ENCODE measurements around the gene GRM1. TPM values are rescaled to one million over a fixed set of nuclear protein-coding genes. Genes with fewer than 3 reads are reported as not detected.

The GRM1 gene
- total and polyA plus RNA-seq, 2 experiments from 2014 or later, result 0.29 to 0.63 TPM

GRCh38 chr6:146267447-146267846 lies 238.6 kb downstream of the GRM1 start:
- H3K27ac ChIP-seq (ENCODE audit: low read depth), result no peak overlapping the region
- Mint-ChIP-seq H3K27me3 (ENCODE audit: insufficient read depth, low read depth, poor library complexity) (no peaks in the 10 kb centered on the region), H3K27ac (no peak overlapping the region), H3K36me3 (ENCODE audit: low read depth) (no peaks in the 10 kb centered on the region; the same call in 2 of the 3 replicates), H3K9me3 (no peaks in the 10 kb centered on the region), H3K4me3 (no peak overlapping the region), H3K4me1 (peaks cover 8% of the 10 kb centered on the region; the same call in 2 of the 3 replicates)
- no peak for TF ChIP-seq JUNB (IDR thresholded peaks at IDR 0.05; ENCODE audit: unreplicated experiment)
- no peak for TF ChIP-seq ZNF331 (CRISPR knock-in tag; IDR thresholded peaks at IDR 0.05; ENCODE audit: low read depth)
- no peak for TF ChIP-seq CREB1 (CRISPR knock-in tag; IDR thresholded peaks at IDR 0.05; ENCODE audit: low read depth)
- no peak for TF ChIP-seq CTCF (conservative IDR thresholded peaks at IDR 0.05; ENCODE audit: low read depth in 2 of 2)
- no peak for TF ChIP-seq EZH2 (IDR thresholded peaks at IDR 0.05; ENCODE audit: low read depth, unreplicated experiment)
- no peak for TF ChIP-seq NANOG (IDR thresholded peaks at IDR 0.05; ENCODE audit: borderline replicate concordance)
- no peak for TF ChIP-seq ETS1 (IDR thresholded peaks at IDR 0.05)
- no peak for TF ChIP-seq EZH2phosphoT487 (IDR thresholded peaks at IDR 0.05; ENCODE audit: unreplicated experiment)
- no peaks in the 10 kb centered on the region for H3K79me2 ChIP-seq (replicated peaks; ENCODE audit: insufficient read depth)
- ATAC-seq (no peak), DNase-seq (ENCODE audit: low spot score) (no peak)
- no peaks in the 10 kb centered on the region for H3K36me3 ChIP-seq (ENCODE audit: insufficient read depth)
- no peak overlapping the region for H2AFZ ChIP-seq
- peaks cover 5% of the 10 kb centered on the region; the same call in 1 of the 2 replicates for H3K9me2 ChIP-seq (ENCODE audit: insufficient read depth)
- H3K4me1 ChIP-seq (ENCODE audit: insufficient read depth), result no peaks in the 10 kb centered on the region; the same call in 1 of the 2 replicates
- no peaks in the 10 kb centered on the region for H4K20me1 ChIP-seq (replicated peaks; ENCODE audit: insufficient read depth)
- no peak overlapping the region for H3K4me2 ChIP-seq
- no peaks in the 10 kb centered on the region for H3F3A ChIP-seq (replicated peaks; ENCODE audit: low read depth)
- H3K4me3 ChIP-seq, result no peak overlapping the region
- no peaks in the 10 kb centered on the region for H3K27me3 ChIP-seq (ENCODE audit: insufficient read depth)

GRCh38 chr6:146267946-146268345 lies 239.1 kb downstream of the GRM1 start:
- no peaks in the 10 kb centered on the region; the same call in 2 of the 3 replicates for H3K36me3 Mint-ChIP-seq (ENCODE audit: low read depth)
- H3K36me3 ChIP-seq (ENCODE audit: insufficient read depth), result no peaks in the 10 kb centered on the region
- H3K9me2 ChIP-seq (ENCODE audit: insufficient read depth), result peaks cover 5% of the 10 kb centered on the region; the same call in 1 of the 2 replicates
- no peaks in the 10 kb centered on the region for H4K20me1 ChIP-seq (replicated peaks; ENCODE audit: insufficient read depth)
- H3K4me1 Mint-ChIP-seq, result peaks cover 8% of the 10 kb centered on the region; the same call in 2 of the 3 replicates
- no peak overlapping the region for H3K4me3 Mint-ChIP-seq
- H3K9me3 Mint-ChIP-seq, result no peaks in the 10 kb centered on the region
- H2AFZ ChIP-seq, result no peak overlapping the region
- ATAC-seq (no peak), DNase-seq (ENCODE audit: low spot score) (no peak)
- H3K27ac ChIP-seq (ENCODE audit: low read depth), result no peak overlapping the region
- no peaks in the 10 kb centered on the region; the same call in 1 of the 2 replicates for H3K4me1 ChIP-seq (ENCODE audit: insufficient read depth)
- TF ChIP-seq STAT1 (IDR thresholded peaks at IDR 0.05; ENCODE audit: unreplicated experiment), result no peak
- TF ChIP-seq NANOG (IDR thresholded peaks at IDR 0.05; ENCODE audit: borderline replicate concordance), result no peak
- H3K4me3 ChIP-seq, result no peak overlapping the region
- no peaks in the 10 kb centered on the region for H3K27me3 ChIP-seq (ENCODE audit: insufficient read depth)
- no peaks in the 10 kb centered on the region for H3F3A ChIP-seq (replicated peaks; ENCODE audit: low read depth)
- H3K27ac Mint-ChIP-seq, result no peak overlapping the region
- H3K27me3 Mint-ChIP-seq (ENCODE audit: insufficient read depth, low read depth, poor library complexity), result no peaks in the 10 kb centered on the region
- no peak overlapping the region for H3K4me2 ChIP-seq
- H3K79me2 ChIP-seq (replicated peaks; ENCODE audit: insufficient read depth), result no peaks in the 10 kb centered on the region
